Measurements from ENCODE around the gene LPIN2. TPM values are rescaled to one million over a fixed set of nuclear protein-coding genes. Genes with fewer than 3 reads are reported as not detected.
"Not testable (repeated sequence)": the region's sequence is repeated elsewhere in the genome, so short reads cannot be mapped to it uniquely, and the experiment has no call there.

The LPIN2 gene
- total and polyA plus RNA-seq, 2 of the 4 experiments (the other 2 are of a cell fraction) = 16.2 to 21.9 TPM

GRCh38 chr18:3003766-3004165, 9.2 kb downstream of the LPIN2 start:
- H3K4me2 ChIP-seq (ENCODE audit: low read depth, low read length); H2BK15ac ChIP-seq (ENCODE audit: low read depth, low read length); H4K91ac ChIP-seq (ENCODE audit: insufficient read depth, low read depth, low read length); H2BK120ac ChIP-seq (ENCODE audit: low read depth, low read length); H3K9me1 ChIP-seq (ENCODE audit: insufficient read depth, low read length); H3K4ac ChIP-seq (ENCODE audit: low read depth, low read length); ATAC-seq (ENCODE audit: low read depth); H2BK5ac ChIP-seq (ENCODE audit: low read depth, low read length, poor library complexity, severe bottlenecking); H3K9ac ChIP-seq (ENCODE audit: low read depth, low read length); CTCF ChIA-PET; H3K27ac ChIP-seq (ENCODE audit: insufficient read depth, low read length); H3K9me3 ChIP-seq (ENCODE audit: control insufficient read depth, insufficient read depth, low read length); dilution Hi-C loops (cut with HindIII; ENCODE audit: low sequenced_read_pairs, unreplicated experiment); H3K23ac ChIP-seq (ENCODE audit: low read depth, low read length); H3K56ac ChIP-seq (ENCODE audit: extremely low read depth, insufficient read depth, low read length); H2AK9ac ChIP-seq (replicated peaks; ENCODE audit: low read depth, low read length, poor library complexity); H3K18ac ChIP-seq (ENCODE audit: low read depth, low read length); H4K8ac ChIP-seq (ENCODE audit: low read depth in 2 of 2, low read length in 2 of 2); H3K14ac ChIP-seq (replicated peaks; ENCODE audit: low read depth, low read length); in situ Hi-C loops (cut with MboI; ENCODE audit: low sequenced_read_pairs); H2AFZ ChIP-seq (replicated peaks; ENCODE audit: low read length, poor library complexity); BruUV-seq (replicated peaks); DNase-seq; H4K5ac ChIP-seq (ENCODE audit: low read depth, low read length); H3K27me3 ChIP-seq (ENCODE audit: control insufficient read depth, insufficient read depth, low read length); H2AK5ac ChIP-seq (ENCODE audit: low read depth, low read length); H3K4me1 ChIP-seq (ENCODE audit: control insufficient read depth, insufficient read depth, low read length); H2BK20ac ChIP-seq (ENCODE audit: low read depth, low read length); H3K4me3 ChIP-seq (ENCODE audit: insufficient read depth, low read depth, low read length); POLR2A ChIA-PET (ENCODE audit: unreplicated experiment): not testable (repeated sequence)
- no CpG with 5 or more reads among the region's 8 CpGs for WGBS, 2 experiments (ENCODE audit: extremely low coverage in 2 of 2, insufficient read length in 1 of 2)
- intact Hi-C loops (cut with micrococcal nuclease) = loop anchor here (10.0 kb wide), 1 partner anchor 49 kb away; no protein-coding TSS in a partner anchor
- H3K79me1 ChIP-seq (ENCODE audit: low read depth in 1 of 2, low read length in 2 of 2) = peaks cover 28 to 62% of the 10 kb centered on the region in 2 experiments
- H3K36me3 ChIP-seq (ENCODE audit: control insufficient read depth, insufficient read depth, low read length) = peaks cover 18% of the 10 kb centered on the region
- H4K20me1 ChIP-seq (ENCODE audit: insufficient read depth, low read length) = peaks cover 25% of the 10 kb centered on the region

Measured in IMR-90 (cell line).